CD1c-positive myeloid dendritic cell (primary cell): ENCODE results near the gene CHID1.

ENCODE experiments used
- DNase-seq: peaks from one replicate; pipeline ENCODE4 v3.0.0-alpha.2; 2016; ENCODE audit errors: extremely low spot score

CHID1 gene

GRCh38 chr11:888310-889212 lies 22.0 kb downstream of the CHID1 start:
- DNase-seq: no peak

- DNase-seq: no peak
Measured at GRCh38 chr11:887589-887988, 23.0 kb downstream of the CHID1 start.

- DNase-seq: no peak
Measured at GRCh38 chr11:886568-886967, 24.0 kb downstream of the CHID1 start.

- no peak for DNase-seq
Measured at GRCh38 chr11:884578-885070, 26.0 kb downstream of the CHID1 start.

- DNase-seq: no peak
Measured at GRCh38 chr11:883527-883926, 27.1 kb downstream of the CHID1 start.

GRCh38 chr11:882596-882995 lies 28.0 kb downstream of the CHID1 start:
- no peak for DNase-seq

- DNase-seq: no peak
Measured at GRCh38 chr11:880447-880846, 30.2 kb downstream of the CHID1 start.

GRCh38 chr11:877565-877964 lies 33.0 kb downstream of the CHID1 start:
- DNase-seq: no peak

- no peak for DNase-seq
Measured at GRCh38 chr11:876545-876944, 34.1 kb downstream of the CHID1 start.

- DNase-seq: no peak
Measured at GRCh38 chr11:875769-876301, 34.8 kb downstream of the CHID1 start.

GRCh38 chr11:875203-875602 lies 35.4 kb downstream of the CHID1 start:
- no peak for DNase-seq

- no peak for DNase-seq
Measured at GRCh38 chr11:873706-874105, 36.9 kb downstream of the CHID1 start.

- no peak for DNase-seq
Measured at GRCh38 chr11:872799-873198, 37.8 kb downstream of the CHID1 start.

- DNase-seq: no peak
Measured at GRCh38 chr11:871472-871871, 39.1 kb downstream of the CHID1 start.

GRCh38 chr11:870418-870817 lies 40.2 kb downstream of the CHID1 start:
- no peak for DNase-seq

GRCh38 chr11:870127-870413 lies 40.5 kb downstream of the CHID1 start:
- no peak for DNase-seq

GRCh38 chr11:869399-870126 lies 41.0 kb downstream of the CHID1 start:
- no peak for DNase-seq

- no peak for DNase-seq
Measured at GRCh38 chr11:868802-869201, 41.8 kb downstream of the CHID1 start.

GRCh38 chr11:868394-868793 lies 42.2 kb downstream of the CHID1 start:
- no peak for DNase-seq

- no peak for DNase-seq
Measured at GRCh38 chr11:867856-868358, 42.7 kb downstream of the CHID1 start.

- DNase-seq: no peak
Measured at GRCh38 chr11:866481-866880, 44.1 kb downstream of the CHID1 start.
